ENCODE data around the gene ZNF22.

Gene ZNF22

DNA sequence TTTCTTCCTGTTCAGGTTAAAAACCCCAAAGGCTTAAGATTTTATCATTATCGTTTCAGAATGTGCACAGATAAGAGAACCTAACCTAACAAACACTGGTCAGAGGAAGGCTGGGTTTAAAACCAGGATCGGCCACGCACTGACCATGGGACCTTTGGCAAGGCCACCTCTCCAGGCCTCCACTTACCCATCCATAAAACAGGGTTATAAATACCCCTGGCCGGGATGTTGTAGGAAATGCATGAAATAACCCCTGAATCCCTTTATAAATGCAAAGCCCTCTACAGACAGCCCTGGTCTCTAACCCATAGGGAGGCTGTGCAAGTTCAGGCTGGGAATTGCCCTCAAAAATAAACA, 22.5 kb upstream of the ZNF22 start:
- DNase-seq: no peak

DNA sequence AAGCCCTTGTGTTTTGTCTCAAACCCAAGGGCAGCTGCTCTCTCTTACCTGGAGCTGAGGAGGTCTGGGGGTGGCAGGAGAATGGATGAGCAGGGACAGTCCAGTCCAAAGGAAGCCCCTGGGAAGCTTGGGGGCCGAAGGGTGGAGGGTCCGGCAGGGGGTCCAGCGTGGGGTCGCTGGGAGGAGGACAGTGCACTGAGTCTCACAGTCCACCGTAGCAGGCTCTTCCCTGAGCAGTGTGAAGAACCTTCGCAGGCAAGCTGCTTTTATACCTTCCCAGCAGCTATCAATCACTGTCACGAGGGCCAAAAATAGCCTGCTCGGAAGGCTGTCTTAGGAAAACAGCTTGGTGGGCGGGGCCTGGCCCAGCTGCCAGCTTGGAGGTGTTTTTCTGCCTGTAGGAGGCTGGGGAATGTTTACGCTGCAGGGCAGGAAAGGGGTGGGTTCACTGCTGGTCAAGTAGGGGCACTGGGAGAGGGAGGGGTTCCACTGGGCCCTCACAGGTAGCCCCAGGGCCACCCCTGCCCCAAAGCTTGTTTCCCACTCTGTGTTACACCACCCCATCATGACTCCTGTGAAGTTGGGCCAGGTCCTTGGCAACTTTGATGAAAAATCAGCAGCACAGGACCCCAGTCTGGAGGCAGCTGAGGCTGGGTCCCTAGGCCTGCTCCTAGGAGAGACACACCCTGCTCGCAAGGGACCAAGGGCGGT, 22.0 kb upstream of the ZNF22 start, which contains the start of gene DEPP1:
Gene DEPP1 (minus strand): TSS at position 240 of the 711 bp plus-strand sequence. CDS start 779 bp downstream, outside the sequence.
- DNase-seq: no peak

DNA sequence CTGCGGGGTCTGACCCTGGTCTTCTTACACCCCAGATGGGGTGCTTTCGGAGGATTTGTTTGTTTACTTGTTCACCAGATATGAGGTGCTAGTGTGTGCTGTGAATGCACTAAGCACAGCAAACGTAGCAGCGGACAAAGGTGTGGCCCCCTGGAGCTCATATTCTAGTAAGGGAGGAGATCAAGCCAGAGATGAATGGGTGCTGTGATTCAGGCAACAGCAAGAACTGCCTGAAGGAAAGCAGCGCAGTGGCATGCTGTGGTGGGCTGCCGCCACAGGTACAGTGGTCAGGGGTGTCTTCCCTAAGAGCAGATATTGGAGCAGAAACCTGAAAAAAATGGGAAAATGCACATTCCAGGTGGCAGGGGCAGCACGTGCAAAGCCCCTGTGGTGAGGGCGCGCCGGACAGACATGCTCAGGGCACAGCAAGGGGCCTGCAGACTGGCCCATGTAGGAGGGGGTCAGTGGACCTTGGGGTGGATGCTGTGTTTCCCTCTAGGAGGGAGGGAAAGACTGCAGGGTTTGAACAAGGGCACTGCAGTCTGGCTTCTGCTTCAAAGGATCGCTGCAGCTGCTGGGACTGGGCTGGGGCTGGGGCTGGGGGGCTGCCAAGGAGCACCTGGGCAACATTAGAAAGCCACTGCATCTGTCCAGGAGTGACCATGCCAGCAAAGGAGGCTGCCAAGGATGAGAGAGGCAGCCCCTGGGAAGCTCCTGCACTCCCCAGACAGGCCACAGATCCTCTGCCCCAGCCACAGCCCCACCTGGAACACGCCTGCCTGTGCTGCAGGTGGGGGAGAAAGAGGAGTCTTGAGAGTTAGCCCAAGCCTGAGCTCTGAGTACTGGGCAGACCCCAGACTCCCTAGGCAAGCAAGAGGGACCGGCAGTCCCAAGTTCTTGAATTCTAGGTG, 21.2 kb upstream of the ZNF22 start:
- DNase-seq: no peak

DNA sequence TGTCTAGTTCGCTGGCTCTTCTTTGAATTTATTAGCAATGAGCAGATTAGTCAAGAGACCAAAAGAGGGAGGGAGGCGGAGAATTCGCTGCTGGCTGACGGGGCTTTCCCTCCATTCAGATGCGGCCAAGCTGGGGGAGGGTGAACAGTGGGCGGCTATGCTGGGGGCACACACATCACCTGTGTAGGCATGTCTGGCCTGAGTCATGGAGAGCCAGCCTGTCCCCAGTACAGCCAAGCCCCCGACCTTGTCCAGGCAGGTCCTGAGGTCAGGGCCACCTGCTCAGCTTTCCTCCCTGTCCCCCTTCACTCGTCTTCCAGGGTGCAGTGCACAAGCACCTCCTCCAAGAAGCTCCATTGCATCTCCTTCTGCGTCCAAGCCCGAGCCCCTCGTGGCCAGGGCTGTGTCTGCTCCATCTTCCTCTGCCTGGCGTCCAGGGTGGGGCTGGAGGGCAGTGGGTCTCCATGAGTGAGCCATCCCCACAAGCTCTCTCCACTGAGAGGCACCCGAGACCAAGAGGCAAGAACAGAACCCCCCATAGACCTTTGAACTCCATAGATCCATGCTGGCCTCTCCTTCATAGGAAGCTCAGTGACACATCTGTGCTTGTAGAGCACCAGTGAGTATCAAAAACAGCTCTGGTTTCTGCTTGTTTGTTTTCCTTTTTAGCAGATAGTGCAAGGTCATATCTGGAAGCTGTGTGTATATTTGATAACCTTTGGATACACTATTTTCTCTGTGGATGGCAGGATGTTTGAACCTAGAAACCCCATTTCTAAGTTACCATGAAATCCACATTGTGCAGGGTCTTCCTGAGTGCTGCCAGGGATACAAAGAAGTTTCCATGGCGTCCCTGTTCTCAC, 20.2 kb upstream of the ZNF22 start:
- DNase-seq: no peak

DNA sequence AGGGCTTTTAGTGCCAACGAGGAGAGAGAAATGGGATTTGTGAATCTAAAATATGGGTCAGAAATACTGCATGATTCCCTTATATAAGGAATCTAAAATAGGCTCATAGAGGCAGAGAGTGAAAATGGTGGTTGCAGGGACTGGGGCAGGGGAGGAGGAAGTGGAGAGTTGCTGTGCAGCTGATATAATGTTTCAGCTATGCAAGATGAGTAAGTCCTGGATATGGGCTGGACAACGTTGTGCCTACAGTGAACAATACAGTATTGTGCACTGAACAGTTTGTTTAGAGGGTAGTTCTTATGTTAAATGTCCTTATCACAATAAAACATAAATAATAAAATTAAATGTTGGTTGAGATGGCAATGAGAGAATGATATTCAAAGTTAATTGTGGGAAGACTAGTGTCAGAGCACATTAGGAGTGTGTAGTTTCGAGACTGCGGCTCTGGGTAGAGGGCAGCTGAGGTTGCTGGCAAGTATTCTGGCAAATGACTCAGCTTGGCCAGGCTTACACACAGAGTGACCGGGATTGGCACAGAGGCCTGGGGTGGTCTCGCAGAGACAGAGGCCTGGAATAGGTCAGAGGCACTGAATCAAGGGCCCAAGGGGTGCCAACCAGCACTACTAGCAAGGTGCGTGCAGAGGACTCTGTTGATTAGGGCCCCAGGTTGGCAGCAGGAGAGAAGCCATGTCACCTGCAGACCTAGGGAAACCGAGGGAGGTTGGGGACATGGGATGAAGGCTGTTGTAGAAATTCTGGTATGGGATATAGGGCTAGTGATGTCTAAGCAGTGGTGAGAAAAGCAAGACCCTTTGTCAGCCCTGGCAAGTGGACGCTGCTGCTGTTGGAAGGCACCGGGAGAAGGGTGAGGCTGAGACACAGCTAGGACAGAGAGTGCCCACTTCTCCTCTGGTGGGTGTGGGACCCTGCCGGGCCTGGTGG, 19.3 kb upstream of the ZNF22 start:
- no peak for DNase-seq

DNA sequence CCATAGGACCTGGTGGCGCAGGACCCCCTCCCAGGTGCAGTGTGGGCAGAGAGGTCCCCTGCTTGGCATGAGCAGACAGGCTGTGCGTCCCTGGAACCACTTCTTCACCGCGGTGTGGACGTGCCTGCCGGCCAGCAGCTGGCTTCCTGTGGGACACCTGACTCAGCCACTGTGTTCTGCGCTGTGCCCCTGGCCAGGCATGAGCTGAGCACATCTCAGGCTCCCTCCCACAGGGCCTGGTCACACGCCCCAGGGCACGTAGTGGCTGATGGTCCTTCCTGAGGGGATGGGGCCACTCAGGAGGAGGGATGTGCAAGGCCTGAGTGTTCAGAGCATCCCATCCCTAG, 18.6 kb upstream of the ZNF22 start:
- no peak for DNase-seq

DNA sequence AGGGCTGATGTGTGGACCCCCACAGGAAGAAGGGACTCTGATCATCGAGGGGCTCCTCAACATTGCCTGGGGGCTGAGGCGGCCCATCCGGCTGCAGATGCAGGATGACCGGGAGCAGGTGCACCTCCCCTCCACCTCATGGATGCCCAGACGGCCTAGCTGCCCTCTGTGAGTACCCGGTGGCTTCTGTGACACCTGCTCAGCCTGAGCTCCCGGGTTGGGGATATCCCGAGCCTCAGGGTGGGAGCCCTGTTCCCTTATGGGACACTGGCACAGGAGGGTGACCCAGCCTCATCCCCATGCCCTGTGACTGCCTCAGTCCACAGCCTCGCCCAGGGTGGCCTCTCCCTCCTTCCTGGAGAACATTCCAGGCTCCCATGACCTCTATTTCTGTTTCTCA, 18.2 kb upstream of the ZNF22 start:
- DNase-seq: no peak

DNA sequence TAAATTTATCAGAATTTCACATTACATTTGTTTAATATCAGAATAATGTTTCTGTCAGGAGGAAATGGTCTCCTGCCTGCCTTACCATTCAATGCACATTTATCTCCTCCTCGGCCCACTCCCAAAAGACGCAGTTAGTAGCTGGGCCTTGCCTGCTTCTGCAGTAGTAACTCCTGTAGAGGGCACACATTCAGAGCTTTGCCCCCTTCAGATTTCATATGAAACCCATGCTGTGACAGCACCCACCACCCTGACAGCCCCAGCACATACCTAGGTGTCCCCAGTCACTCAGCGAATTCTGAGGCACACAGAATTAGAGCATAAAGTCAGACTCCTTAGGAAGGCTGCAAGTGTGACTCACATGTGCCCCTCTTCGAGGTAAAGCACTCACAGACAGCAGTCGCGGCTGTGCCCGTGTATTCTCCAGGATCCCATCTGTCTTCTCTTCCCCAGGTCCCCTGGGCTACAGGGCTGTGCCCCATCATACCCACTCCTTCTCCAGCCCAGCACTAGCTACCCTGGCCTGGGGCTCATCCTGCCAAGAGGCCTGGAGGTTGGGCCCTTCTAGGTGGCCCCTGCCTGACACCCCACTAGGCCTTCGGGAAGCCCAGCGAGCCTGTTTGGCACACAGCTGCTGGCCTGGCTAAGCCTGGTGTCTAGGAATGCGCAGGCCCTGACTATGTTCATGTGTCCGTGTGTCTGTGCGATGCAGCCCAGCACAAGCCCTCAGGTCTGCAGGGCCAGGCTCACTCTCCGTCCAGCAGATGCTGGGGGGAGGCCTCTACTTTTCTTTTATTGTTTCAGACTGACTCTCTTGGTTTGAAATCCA, 17.4 kb upstream of the ZNF22 start:
- DNase-seq: no peak

DNA sequence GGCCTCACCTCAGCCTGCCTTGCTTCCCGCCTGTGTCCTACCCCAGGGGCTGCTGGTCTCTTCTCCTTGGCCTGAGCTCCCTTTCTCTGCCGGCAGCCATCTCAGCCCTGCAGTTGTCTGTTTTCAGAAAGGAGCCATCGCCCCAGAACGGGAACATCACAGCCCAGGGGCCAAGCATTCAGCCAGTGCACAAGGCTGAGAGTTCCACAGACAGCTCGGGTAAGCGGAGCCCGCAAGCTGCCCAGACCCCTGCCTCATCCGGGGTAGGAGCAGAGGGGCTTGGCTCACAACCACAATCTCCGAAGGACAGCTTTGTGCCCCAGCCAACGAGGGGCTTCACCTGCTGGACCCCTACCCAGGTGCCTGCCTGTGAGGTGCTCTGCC, 16.8 kb upstream of the ZNF22 start:
- DNase-seq: no peak

DNA sequence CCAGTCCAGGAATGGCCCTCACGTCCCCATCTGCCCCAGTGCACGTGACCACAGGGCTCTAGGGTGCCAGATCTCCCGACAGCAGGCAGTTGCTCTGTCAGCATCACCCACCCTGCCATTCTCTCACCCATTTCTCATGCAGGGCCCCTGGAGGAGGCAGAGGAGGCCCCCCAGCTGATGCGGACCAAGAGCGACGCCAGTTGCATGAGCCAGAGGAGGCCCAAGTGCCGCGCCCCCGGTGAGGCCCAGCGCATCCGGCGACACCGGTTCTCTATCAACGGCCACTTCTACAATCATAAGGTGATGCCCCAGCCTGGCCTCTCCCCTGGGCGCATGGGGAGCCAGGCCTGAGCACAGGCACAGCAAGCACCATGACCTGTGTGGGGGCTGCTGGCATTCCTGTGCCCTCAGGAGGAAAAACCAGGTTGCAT, 16.0 kb upstream of the ZNF22 start:
- no peak for DNase-seq

DNA sequence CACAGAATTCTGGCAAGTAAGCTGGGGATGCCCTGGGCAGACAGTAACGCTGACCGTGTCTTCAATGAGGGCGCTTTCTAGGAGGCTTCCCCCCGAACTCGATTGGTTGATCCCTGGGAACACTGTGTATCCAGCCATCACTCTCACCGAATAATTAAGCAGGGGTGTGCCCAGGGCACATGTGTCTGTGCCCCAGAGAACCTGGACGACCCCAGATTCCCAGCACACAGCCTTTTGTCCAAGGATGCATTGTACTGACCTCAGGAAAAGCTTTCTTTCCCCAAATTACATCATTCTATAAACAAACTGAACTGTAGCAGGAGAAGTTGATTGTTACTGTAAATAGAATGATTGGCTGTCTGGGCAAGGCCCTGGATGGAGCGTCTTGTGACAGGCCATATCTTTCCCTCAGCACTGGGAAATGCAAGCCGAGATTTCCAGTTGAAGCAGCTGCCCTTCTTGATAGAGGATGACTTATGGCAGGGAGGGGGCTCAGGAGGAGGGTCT, 15.5 kb upstream of the ZNF22 start:
- no peak for DNase-seq

DNA sequence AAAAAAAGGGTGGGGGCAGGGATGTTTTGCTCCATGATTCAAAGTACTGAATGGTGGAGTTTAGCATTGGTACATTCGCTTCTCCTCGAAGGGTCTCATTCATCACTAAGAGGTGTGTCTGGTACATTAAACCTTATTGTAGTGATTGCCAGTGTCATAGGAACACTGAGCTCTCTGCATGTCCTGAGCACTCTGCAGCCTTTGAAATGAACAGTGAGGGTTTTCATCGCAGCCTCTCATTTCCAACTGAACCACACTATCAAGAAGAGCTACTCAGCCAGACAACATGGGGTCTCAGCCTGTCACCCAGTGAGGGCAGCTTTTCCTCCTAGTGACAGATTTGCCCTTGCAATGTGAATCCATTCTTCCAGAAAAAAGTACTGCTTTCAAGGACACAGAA, 14.5 kb upstream of the ZNF22 start:
- DNase-seq: no peak

DNA sequence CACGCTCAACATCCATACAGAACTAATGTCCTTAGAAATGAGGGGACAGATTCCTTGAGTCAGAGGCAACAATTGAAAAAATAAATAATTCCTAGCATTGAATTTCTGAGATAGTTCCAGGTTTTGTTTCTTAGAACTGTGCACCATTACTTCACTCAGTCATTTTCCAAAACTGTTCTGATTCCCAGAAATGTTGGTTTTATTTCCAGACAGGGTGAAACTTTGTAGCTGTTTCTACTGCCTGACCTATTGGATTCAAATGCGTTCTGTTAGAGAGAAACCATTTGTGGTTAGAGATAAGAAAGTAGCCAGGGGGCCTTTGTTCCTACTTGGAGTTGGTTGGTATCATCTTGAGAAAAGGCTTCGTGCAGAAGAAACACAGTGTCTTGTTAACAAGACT, 14.1 kb upstream of the ZNF22 start:
- no peak for DNase-seq

DNA sequence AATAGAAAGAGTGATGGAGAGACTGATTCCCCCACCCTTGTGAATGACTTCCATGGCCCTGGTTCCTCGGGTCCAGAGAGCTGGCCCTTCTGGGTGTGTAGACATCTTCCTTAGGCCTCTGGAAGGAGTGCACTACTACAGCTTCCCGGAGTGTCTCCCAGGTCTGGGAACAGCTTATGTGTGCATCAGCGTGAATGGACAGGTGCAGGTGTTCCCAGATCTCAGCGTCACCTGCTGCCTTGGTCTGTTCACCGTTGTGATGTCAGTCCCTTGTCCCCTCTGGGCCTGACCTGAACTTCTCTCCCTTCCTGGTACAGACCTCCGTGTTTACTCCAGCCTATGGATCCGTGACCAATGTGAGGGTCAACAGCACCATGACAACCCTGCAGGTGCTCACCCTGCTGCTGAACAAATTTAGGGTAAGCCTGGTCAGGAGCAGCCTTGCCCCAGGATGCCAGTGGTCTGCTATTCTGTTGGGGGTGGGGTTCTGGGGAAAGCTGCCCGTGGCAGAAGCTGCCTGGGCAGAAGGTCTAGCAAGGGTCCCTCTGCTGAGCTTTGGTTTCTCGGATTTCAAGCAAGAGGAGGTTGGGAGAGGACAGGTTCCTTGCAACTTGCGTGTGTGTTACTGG, 11.7 kb upstream of the ZNF22 start:
- DNase-seq: no peak

DNA sequence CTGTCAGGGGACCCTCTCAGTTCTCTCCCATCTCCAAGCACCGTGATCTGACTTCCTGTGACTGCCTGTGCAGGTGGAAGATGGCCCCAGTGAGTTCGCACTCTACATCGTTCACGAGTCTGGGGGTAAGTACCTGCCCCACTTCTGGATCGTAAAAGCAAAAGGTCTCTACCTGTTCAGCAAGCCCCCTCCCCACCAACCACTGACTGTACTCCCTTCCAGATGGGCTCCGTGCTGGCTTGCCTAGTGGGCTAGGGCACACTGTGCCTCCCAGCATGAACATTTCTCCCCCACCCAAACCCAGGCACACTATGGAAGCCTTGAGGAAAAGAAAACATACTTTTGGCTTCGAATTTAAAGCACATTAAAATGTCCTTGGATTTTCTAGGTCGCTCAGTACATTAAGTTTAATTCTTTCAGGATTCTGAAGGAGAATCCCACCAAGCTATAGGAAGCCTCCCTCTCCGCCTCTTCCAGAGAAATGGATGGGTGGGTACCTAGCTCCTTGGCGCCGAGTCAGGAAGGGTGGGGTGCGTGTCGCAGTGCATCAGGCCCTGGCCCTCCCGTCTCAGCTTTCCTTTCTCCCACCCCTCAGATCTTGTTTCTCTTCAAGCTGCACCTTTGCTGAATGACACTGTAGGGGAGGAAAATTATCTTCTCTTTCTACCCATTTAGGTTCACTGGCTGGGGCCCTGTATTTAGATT, 11.0 kb upstream of the ZNF22 start:
- no peak for DNase-seq

DNA sequence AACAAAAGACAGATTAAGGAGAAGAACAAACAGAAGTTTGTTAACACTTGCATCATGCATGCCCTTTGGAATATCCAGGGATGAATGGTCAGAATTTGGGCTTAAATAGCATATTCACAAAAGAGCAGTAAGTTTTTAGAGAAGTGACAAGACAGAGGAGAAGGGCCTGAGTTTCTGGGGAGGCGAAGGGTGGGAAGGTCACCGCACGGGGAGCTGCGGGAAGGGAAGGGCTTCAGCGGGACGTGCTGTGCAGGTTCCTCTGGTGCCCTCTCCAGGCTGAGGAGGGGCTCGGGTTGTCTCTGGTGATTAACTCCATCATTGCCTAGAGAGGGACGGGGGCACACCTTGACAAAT, 10.4 kb upstream of the ZNF22 start:
- DNase-seq: no peak

DNA sequence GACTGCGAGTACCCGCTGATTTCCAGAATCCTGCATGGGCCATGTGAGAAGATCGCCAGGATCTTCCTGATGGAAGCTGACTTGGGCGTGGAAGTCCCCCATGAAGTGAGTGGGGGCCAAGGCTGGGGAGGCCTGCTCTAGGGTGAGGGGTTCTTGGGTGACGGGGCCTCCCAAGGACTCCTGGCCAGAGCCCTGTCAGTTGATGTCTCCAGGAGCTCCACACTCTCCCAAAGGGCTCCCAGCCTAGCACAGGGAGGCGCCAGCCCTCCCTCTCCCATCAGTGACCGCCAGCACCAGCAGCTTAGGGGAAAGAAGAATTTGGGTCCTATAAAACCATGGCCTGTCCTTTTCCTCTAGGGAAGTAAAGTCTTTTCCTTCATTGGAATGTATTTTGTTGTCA, 9.8 kb upstream of the ZNF22 start:
- DNase-seq: no peak

DNA sequence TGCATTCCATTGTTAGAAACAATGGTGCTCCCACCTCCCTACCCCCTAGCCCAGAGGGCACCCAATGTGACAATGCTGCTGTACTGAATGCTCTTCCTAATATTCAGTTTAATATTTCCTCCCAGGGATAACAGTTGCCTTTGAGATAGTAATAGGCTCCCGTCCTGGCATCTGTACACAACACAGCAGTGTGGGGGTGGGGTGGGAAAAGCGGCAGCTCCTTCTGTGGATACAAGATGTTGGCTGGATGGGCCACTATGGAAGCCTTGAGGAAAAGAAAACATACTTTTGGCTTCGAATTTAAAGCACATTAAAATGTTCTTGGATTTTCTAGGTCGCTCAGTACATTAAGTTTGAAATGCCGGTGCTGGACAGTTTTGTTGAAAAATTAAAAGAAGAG, 9.2 kb upstream of the ZNF22 start:
- DNase-seq: no peak

DNA sequence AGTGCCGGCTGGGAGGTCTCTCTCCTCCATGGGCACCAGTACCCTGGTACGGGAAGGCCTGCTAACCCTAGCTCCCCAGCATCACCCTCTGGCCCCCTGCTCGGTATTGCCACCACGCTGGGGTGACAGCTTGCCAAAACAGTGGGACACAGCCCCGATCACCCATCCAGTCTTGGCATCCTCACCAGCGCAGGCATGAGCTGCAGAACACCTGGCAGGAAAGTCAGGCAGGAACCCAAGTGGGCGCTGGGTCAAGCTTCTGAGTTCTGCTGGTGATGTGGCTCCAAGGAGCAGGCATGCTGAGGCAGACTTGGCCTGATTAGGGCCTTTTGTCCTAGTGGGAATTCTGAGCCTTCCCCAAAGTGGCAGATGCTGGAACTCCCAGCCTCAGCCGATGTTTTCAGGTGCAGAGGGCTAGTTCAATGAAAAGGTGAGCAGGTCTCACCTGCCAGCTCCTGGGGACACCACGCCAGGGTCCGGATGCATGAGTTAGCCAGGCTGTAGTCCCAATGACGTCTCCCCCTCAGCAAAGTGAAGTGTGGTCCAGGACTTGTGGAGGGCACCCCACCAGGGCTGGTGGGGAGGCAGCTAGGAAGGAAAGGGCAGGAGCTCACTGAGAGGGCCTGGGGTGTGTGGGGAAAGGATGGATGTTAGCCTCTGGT, 8.5 kb upstream of the ZNF22 start:
- DNase-seq: no peak
